Measurements from ENCODE around the gene FRAS1.
"Not testable (repeated sequence)": the region's sequence is repeated elsewhere in the genome, so short reads cannot be mapped to it uniquely, and the experiment has no call there.

The FRAS1 gene

DNA sequence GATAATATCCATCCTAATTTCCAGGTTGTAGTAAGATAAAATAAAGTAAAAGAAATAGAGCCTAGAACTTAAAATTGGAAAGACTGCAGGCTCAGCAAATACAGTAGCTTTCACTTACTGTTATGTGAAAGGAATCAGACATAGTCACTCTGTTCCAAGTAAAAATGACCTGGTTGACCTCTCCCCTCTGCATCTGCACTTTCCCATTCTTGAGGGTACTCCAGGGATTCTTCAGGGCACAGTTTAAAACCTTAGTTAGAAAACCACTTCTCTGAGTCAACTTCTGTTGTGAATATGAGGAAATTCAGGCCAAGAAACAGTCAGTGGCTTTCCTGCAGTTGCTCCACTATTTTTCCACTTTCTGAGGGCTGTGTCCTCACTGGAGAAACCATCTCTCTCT lies 42.9 kb downstream of the FRAS1 start:
- no peak for DNase-seq (ENCODE audit: low spot score)

DNA sequence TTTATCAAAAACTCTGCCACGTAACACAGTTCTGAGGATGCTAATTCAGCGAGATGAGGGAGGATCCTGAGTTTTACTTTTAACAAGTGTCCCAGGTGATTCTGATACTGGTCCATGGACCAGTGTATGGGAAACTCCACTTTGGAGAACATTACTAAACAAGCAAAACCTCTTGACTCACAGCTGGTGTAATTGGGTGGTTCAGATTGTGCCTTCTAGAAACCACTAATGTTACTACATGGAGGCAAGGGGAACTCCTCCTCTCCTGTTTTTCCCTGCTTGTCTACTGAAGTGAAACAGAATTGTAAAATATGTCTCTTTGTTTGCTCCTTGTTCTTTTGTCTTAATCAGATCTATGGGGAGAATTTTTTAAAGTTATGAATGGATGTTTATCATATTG lies 62.6 kb downstream of the FRAS1 start:
- no peak for DNase-seq (ENCODE audit: low spot score)

DNA sequence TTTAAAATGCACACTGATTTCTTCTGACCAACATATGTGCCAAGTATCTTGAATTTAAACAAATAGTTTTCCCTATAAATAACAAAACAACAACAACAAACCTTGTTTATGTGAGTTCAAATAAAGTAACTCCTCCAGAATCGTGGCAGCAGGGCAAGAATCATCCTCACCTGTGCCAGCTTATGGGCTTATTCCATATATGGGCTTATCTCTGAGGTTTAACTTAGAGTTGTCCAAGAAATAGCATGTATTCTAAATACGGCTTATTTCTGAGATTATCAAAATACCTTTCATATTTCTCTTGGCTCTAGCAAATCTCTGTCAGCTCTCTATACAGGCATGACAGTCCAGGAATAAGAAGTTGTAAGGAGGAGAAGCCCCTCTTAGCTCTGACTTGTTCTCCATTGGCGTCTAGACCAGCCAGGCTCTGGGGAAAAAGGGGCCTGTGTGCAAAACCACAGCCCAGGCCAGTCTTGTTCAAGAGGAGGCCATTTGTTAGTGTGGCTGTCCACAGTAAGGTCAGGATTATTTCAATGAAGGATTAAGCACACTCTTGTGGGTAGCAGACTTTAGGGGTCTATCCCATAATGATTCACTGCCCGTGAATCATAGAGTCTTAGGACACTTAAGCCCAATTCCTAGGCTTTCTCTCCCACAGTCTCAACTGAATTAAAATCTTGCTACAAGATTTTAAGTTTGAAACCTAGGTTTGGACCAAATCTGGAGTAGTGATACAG lies 63.2 kb downstream of the FRAS1 start:
- no peak for DNase-seq (ENCODE audit: low spot score)

DNA sequence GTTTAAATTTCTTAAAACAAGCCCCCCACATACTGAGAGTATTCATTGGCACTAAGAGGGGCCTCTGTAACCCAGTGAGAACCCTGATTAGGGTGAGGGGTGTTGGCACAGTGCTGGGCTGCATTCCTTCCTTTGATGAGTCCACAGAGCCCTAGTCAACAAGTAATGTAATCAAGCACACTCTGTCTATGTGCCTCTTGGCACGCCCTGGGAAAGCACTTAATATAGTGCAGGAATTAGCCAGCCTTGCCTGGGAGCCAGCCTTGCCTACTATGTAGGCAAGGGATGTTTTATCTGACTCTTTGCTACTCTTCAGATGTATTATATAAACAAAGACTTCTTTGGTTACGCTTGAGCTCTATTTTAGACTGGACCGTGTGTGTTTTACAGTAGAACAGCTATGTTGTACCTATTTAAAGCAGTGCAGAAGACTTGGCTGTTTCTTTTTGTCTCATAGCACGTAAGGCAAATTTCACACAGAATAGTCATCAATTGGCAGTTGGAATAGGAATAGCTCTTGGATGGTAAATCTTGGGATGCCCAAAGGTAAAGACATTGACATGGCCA lies 64.3 kb downstream of the FRAS1 start:
- no peak for DNase-seq (ENCODE audit: low spot score)

DNA sequence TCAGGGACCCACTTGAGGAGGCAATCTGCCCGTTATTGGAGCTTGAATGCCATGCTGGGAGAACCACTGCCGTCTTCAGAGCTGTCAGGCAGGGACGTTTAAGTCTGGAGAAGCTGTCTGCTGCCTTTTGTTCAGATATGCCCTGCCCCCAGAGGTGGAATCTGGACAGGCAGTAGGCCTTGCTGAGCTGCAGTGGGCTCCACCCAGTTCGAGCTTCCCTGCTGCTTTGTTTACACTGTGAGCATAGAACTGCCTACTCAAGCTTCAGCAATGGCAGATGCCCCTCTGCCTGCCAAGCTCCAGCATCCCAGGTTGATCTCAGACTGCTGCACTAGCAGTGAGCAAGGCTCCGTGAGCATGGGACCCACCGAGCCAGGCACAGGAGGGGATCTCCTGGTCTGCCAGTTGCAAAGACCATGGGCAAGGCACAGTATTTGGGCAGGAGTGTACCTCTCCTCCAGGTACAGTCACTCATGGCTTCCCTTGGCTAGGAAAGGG lies 68.8 kb downstream of the FRAS1 start:
- DNase-seq (ENCODE audit: low spot score): not testable (repeated sequence)

DNA sequence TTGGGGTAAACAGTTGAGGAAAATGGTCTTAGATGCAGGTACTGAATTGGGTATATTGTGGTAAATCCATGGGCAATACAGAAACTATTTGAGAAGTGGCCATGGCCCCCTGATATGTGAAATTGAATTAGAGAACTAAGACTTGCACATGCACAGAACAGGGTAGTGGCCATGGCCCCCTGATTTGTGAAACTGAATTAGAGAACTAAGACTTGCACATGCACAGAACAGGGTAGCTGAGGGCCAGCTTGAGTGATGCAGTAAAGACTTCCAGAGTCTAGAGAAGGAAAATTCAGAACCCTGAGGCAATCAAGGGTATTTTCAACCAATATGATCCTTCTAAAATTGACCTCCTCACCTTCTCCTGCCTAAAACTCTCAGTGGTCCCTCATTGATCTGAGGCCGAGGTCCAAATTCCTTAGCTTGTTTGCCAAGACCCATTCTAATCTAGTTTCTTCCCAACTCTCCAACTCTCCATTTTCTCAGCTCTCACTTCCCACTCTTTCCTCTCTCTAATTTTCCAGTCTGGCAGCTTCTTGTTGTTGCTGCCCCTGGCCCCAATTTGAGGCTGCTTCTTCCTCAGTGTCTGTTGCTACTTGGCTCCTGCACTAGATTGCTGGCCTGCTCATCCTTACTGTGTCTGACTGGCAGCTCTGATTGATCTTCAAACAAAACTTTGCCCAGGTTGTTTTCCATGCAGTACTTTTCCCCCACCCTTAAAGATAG lies 72.4 kb downstream of the FRAS1 start:
- no peak for DNase-seq (ENCODE audit: low spot score)

DNA sequence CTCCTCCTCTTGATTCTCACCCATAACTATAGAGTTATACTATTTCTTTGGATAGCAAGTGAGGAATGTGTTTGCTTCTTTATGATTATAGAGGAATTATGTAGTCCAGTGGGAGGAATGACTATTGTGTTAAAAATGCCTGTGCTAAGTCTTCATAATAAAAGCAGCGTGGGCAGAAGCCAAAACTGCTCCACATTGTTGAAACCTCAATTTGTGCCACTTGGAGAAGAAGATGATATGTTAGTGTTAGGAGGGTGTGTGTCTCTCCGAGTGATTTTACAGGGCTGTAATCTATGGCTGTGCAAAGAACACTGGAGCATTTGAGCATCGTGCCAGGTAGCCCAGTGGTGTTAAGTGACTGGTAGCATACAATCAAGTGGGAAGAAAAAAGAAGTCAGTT lies 74.3 kb downstream of the FRAS1 start:
- no peak for DNase-seq (ENCODE audit: low spot score)

DNA sequence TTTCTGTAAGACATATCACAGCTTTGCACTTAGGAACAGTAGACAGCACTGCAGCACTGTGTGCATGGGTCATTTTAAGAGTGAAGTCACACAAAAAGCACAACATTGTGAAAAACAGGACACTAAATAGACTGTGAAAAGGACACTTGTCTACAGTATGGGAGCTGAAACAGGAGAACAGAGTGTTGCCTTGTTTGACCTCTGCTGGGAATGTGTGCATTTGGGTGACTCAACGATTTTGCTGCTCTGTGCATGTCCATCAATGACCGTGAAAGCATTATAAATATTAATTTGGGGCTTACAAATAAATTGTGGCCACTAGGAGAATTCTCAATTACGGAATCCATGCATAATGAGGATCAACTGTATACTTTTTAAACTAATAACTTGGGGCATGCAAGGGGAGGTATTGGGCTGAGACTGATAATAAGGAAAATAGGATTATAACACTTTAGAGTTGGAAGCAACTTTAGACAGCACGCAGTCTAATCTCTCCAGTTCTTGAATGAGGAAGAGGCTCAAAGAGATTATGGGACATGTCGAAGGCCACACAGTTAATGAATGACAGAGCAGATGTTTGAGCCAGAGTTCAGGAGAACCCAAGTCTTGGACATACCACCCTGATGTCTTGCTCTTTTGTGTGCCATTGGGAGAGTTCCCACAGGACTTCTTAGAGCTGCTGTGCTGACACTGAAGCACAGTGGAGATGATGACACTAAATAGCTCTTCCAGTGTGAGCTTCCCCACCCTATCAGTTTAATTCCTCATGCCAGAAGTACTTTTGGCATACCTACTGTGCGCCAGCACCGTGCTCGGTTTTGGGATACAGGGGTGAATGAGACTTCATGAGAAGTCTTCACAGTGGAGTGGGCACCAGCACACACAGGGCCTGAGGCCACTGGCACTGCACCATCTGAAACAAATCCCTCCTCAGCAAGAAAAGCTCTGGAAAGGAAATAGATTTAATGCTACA lies 79.3 kb downstream of the FRAS1 start:
- DNase-seq (ENCODE audit: low spot score): no peak

DNA sequence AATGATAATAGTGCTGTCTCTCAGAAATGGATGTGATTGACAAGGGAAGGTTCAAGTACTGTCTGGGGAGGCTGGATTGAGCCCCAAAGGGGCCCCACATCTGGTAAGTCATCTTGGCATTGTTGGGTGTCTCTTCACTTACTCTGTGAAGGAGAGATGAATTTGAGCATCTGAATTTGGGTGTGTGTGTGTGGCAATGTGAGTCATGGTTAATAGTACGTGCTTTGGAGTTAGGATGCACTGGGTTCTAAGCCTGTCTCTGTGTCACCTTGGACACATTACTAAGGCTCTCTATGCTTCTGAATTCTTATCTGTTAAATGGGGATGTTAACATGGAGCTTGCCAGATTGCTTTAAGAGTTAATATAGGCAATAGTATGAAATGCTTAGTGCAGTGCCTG lies 80.4 kb downstream of the FRAS1 start:
- no peak for DNase-seq (ENCODE audit: low spot score)

DNA sequence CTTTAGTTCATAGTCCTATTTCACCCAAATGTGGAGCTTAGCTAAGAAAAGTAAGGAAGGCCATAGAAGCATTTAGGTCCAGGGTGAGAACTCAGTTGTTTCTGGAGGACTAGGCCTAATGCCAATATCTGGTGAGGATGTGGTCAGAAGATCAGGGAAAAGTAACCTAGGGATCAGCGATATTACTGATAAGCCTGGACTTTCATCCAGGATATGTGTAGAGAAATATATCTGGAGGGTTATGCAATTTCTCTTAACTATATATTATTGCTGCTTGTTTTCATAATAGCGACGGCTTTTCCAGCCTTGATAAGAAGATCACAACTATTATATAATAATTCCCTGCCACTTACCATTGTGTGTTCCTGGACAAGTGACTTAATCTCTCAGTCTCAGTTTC lies 81.1 kb downstream of the FRAS1 start:
- no peak for DNase-seq (ENCODE audit: low spot score)

DNA sequence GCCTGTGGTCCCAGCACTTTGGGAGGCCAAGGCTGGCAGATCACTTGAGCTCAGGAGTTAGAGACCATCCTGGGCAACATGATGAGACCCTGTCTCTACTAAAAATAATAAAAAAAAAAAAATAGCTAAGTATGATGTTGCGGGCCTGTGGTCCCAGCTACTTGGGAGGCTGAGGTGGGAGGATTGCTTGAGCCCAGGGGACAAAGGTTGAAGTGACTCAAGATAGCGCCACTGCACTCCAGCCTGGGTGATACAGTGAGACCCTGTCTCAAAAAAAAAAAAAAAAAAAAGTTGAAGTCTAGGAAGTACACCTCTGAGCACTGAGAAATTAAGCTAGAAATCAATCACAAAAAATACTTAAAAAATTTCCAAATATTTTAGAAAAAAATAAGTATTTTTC lies 86.5 kb downstream of the FRAS1 start:
- DNase-seq (ENCODE audit: low spot score): no peak

DNA sequence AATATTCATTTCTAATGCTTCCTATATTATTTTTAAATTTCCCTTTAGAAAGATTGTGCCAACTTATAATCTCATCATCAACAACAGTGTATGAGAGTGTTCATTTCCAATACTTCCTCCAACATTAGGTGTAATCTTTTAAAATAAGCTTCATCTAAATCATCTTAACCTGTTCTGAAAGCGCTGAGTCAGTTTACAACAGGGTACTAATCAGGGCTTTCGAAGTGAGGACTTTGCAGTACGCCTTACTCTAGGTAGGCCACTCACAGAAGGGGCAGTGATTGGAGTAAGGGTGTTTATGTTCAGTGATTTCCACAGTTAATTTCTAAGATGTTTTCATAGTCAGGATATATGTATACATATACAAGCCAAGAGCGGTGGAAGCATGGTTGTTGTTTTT lies 87.9 kb downstream of the FRAS1 start:
- DNase-seq (ENCODE audit: low spot score): no peak

DNA sequence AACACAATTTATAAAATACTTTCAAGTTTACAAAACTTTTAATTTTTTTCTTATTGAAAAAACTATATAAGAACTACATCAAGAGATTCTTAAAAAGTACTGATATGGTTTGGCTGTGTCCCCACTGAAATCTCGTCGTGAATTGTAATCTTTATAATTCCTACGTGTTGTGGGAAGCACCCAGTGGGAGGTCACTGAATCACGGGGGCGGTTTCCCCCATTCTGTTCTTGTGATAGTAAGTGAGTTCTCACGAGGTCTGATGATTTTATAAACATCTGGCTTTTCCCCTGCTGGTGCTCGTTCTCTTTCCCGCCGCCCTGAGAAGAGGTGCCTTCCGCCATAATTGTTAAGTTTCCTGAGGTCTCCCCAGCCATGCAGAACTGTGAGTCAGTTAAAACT lies 88.5 kb downstream of the FRAS1 start:
- no peak for DNase-seq (ENCODE audit: low spot score)

DNA sequence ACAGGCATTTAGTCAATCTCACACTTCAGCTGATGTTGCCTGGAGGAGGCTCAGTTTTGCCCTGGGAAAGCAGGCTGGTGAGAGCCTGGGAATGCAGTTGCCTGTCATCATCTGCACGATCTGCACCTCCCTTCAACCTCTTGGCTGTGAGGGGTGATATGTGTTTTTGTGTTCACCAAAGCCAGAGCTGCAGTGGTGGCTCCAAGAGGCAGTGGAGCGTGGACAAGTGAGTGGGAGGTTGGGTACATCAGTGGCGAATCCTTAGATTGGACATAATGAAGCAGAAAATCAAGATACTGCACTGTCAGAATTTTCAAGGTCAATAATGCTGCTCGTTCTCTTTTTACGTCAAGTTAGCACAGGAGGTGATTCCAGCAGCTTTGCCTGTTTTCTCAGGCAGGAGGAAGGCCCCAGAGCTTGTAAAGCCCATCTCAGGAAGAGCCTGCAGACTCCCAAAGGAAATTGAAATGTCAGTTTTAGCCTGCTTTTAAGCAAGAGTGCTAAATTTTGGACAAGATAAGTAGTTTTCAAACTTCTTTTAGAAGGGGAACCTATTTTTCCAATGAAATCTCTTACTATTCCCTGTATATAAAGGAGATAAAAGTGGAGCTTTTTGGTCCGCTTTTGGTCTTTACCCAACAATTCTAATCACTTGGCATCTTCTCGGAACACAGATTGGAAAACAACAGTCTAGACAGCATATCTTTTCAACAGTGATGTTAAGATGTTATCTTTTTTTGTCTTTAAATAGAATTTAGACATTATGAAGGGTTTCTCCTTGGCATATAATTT lies 92.8 kb downstream of the FRAS1 start:
- DNase-seq (ENCODE audit: low spot score): no peak

DNA sequence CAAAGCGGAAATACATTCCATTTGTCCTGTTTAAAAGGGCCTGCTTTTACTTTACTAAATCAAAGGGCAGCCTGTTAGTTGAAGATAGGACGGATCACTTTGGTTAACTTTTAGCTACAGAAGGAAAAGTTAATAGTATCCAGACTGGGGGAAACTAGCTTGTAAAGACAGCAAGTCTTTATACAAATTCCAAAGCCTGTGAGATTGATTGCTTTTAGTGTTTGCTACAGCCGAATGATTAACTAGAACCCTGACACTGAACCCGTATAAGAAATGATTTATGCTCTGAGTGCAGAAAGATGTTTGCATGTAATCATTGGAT lies 93.4 kb downstream of the FRAS1 start:
- no peak for DNase-seq (ENCODE audit: low spot score)

DNA sequence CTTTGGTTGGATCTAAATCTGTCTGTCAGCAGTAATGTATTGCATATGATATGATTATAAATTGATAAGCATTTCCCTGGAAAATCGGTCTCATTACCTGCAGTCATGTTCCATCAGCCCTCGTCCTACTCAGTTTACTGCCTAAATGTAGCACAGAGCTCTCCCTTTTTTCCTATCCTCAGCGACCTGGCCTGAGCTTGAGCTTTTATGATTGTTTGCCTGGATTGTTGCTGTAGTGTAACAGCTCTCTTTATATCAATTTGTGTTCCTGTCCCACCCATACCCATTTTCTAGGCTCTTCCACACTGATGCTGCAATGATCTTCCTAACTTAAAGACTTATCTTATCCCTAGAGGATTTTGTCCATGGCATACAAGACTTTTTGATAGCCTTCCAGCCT lies 95.7 kb downstream of the FRAS1 start:
- DNase-seq (ENCODE audit: low spot score): no peak

DNA sequence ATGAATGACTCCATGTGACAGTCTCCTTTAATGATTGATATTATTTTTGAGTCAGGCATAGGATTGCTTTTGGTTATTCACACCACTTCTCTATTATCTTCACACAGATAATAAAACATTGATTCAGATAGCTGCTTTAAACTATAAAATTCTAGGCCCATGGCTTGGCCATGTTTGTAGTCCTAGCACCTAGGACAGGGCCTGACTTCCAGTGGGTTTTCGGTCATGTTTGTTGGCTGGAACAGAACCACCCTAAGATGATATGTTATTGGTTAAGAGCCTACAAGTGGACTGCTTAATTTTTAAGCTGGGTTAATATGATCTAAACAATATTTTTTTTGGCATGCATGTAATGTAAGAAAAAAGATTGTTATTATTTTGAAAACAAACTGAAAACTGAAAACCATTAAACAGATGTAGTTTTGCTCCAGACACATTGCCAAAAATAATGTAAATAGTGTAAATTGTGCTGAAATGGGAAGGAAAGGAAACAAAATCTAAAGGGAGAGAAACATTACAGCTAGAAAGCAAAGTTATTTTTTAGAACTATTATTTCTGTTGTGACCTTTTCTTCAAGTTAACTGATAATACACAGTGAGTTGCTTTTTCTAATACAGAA lies 98.0 kb downstream of the FRAS1 start:
- no peak for DNase-seq (ENCODE audit: low spot score)

DNA sequence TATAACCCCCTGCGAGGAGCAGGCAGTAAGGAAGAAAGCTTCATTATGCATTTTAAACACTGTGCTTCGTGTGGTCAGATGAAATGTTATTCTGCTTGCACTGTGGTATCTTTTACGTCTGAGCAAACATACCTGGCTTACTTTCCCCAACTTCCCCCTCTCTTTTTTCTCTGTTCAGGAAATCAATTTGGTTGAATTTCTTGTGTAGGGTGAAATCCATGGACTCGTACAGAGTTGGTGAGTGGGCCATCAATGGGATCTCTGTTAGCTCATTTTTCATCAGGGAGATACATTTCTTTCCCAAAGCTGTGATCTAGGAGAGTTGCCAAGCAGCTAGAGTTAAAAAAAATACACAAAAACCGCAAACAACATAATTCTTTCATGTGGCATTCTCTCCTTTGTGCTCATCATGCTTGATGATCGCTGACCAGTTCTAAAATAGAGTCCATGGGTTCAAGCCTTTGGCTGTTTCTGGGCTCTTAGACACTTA lies 98.5 kb downstream of the FRAS1 start:
- DNase-seq (ENCODE audit: low spot score): no peak

DNA sequence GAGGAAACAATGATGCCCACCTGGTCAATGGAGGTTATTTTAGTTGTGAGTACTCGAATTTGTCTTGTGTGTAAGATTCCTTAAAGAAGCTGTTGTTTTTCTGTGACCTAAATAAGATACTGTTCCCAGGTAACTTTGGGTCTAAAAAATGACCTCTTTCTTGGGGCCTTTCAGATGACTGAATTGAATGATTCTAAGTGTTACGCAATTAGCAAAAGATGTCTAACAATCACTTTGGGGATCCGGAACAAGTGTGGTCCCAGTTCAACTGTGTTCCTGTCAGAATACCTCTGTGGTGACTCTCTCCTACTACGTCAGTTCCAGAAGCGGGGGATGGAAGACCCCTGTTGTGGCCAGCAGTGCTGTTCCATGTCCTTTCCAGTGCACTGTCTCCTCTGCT lies 99.4 kb downstream of the FRAS1 start:
- DNase-seq (ENCODE audit: low spot score): no peak

DNA sequence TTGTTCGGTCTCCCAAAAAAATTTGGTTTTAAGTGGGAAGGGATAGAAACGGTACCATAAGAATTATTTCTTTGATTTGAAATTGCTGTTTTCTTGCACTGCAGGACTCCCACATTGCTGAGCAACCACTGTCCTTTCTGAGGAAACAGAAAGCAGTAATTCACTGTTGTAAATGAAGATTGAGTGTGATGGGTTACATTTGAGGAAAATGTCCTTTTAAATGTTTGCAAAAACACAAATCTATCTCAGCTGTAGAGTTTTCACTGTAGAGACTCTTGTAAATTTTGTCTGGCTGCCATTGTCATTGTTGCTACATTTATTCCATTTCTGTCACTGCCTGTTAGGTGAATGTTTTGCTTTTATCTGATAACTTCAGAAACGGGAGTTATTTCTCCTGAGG lies 105.2 kb downstream of the FRAS1 start:
- DNase-seq (ENCODE audit: low spot score): no peak

DNA sequence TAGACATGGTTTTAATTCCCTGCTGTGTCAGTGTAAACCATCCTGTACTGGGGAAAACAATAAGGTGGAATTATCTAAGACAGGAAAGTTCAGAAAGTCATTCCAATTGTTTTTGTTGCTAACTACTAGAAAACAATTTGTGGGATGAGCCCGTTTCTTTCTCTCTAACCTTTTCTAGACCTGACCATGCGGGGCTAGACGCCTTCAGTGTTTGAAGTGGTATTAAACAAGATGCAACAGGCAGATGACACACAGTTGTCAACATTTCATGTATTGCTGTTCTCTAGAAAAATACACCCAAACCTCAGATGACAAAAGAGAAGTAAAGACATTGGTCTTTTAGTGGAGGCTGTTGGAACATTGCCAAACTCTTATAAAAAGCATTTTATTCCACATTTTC lies 105.7 kb downstream of the FRAS1 start:
- no peak for DNase-seq (ENCODE audit: low spot score)
